ENCODE measurements around the gene CEACAM1. TPM values are rescaled to one million over a fixed set of nuclear protein-coding genes. Genes with fewer than 3 reads are reported as not detected.
"Not testable (repeated sequence)": the region's sequence is repeated elsewhere in the genome, so short reads cannot be mapped to it uniquely, and the experiment has no call there.

The CEACAM1 gene
- total RNA-seq, 1 donor from 2014 or later = 3.5 TPM

- no peak for DNase-seq
Measured at GRCh38 chr19:42473686-42474085, 54.6 kb downstream of the CEACAM1 start.

GRCh38 chr19:42472402-42473147, 55.7 kb downstream of the CEACAM1 start:
- no peak for DNase-seq

- DNase-seq = no peak
Measured at GRCh38 chr19:42471554-42472249, 56.6 kb downstream of the CEACAM1 start.

GRCh38 chr19:42469311-42470235, 58.7 kb downstream of the CEACAM1 start:
- no peak for DNase-seq

- DNase-seq = no peak
Measured at GRCh38 chr19:42468273-42468796, 59.9 kb downstream of the CEACAM1 start.

- no peak for DNase-seq
Measured at GRCh38 chr19:42467183-42467760, 61.0 kb downstream of the CEACAM1 start.

GRCh38 chr19:42466521-42467182, 61.6 kb downstream of the CEACAM1 start:
- DNase-seq = no peak

- DNase-seq = no peak
Measured at GRCh38 chr19:42465827-42466280, 62.4 kb downstream of the CEACAM1 start.

- DNase-seq = no peak
Measured at GRCh38 chr19:42461700-42462324, 66.5 kb downstream of the CEACAM1 start.

GRCh38 chr19:42461231-42461630, 67.0 kb downstream of the CEACAM1 start:
- not testable (repeated sequence) for DNase-seq

- DNase-seq = no peak
Measured at GRCh38 chr19:42459926-42460325, 68.4 kb downstream of the CEACAM1 start.

Small RNAs within 50 kb of the gene (small RNA-seq; reads per million reads assigned to genes)
- not detected for gene RNU4-60P (ENCODE audit: low replicate concordance)

Other genes starting within 250 kb of the CEACAM1 start
- gene PRR19, start 226.3 kb downstream of the CEACAM1 start, total RNA-seq = 0.20 TPM
- 17.6 TPM for gene PAFAH1B3, start 225.9 kb downstream of the CEACAM1 start, total RNA-seq
- 0.20 TPM for gene TMEM145, start 215.2 kb downstream of the CEACAM1 start, total RNA-seq
- gene MEGF8, start 202.8 kb downstream of the CEACAM1 start, total RNA-seq = 11.6 TPM
- gene CNFN, start 138.2 kb downstream of the CEACAM1 start, total RNA-seq = 11.0 TPM
- gene LIPE, start 101.1 kb downstream of the CEACAM1 start, total RNA-seq = 59.7 TPM
- gene CXCL17, start 85.5 kb downstream of the CEACAM1 start, total RNA-seq = not detected
- gene CEACAM8, start 66.4 kb upstream of the CEACAM1 start, total RNA-seq = 4.8 TPM
- not detected for gene PSG3, start 212.0 kb upstream of the CEACAM1 start, total RNA-seq
- gene PSG8, start 237.2 kb upstream of the CEACAM1 start, total RNA-seq = not detected